Measurements from ENCODE around the gene ELL3.

Gene ELL3

GRCh38 chr15:43723151-43723550, 53.6 kb downstream of the ELL3 start:
- no peak overlapping the region for H3K4me3 Mint-ChIP-seq
- H3K9me3 Mint-ChIP-seq: no peaks in the 10 kb centered on the region
- H3K4me1 Mint-ChIP-seq: no peaks in the 10 kb centered on the region
- no peak for DNase-seq
- H3K27me3 Mint-ChIP-seq (ENCODE audit: low read depth, poor library complexity): peaks cover 33% of the 10 kb centered on the region
- no peak overlapping the region for H3K27ac Mint-ChIP-seq
- TF ChIP-seq CTCF (IDR thresholded peaks at IDR 0.05): no peak
- no peaks in the 10 kb centered on the region for H3K36me3 Mint-ChIP-seq (ENCODE audit: low read depth)

Measured in nephron progenitor cell (in vitro differentiated cells).